ENCODE measurements around the gene PGBD5. TPM values are rescaled to one million over a fixed set of nuclear protein-coding genes. Genes with fewer than 3 reads are reported as not detected.

The PGBD5 gene
- polyA plus RNA-seq, 1 of the 3 experiments (the other 2 are of a cell fraction): 0.15 TPM

DNA sequence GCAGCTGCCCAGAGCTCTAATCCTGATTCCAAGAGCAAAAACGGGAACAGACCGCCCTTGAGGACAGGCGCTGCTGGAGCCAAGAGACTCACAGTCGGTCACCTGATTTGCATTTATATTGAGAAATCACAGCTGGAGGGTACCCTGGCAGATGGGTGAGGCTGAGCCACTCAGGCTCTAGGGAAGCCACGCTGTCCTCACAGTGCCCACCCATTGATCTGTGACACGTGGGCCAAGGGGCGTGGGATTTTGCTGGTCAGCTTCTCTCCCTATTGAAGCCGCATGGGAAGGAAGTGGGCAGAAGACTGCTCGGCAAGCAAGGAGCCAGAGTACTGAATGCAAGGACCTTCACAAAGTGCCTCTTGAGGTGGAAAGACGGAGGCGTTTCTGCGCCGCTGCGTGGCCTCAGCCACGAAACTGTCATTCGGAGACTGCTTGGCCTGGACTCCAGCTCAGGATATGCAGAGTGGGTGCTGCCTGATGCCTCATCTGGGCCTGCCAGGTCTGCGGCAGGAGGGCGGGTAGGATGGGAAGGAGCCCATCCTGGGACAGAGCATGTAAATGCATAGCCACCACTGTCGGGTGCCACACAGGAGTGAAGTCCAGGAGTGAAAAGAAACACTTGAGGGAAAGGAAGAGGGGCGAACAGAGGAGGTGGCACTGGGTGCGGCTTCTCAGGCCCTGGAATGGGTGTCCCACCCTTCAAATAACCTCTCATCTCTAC lies 139.8 kb downstream of the PGBD5 start:
- Histone ChIP-seq H3K9ac (no peak overlapping the region), H2AFZ (ENCODE audit: low read depth) (no peak overlapping the region), H3F3A (replicated peaks; ENCODE audit: insufficient read depth) (no peaks in the 10 kb centered on the region), H4K20me1 (ENCODE audit: insufficient read depth) (no peaks in the 10 kb centered on the region), H3K4me2 (no peak overlapping the region), H3K79me2 (ENCODE audit: insufficient read depth) (no peaks in the 10 kb centered on the region), H3K4me3 (ENCODE audit: low read depth in 2 of 2, low read length in 1 of 2) (no peak overlapping the region), H3K4me1 (ENCODE audit: control insufficient read depth in 1 of 2, insufficient read depth in 2 of 2, low read depth in 1 of 2, low read length in 1 of 2) (peaks cover 0 to 7% of the 10 kb centered on the region in 2 experiments; a peak in 1 of 4 replicates), H3K36me3 (replicated peaks in 1 of 2; ENCODE audit: control insufficient read depth in 1 of 2, insufficient read depth in 2 of 2, low read length in 1 of 2) (peaks cover 0 to under 1% of the 10 kb centered on the region in 2 experiments), H3K27ac (ENCODE audit: low read depth in 2 of 2, low read length in 1 of 2) (no peak overlapping the region), H3K27me3 (ENCODE audit: insufficient read depth) (no peaks in the 10 kb centered on the region), H3K9me3 (no peaks in the 10 kb centered on the region), H3K9me2 (no peaks in the 10 kb centered on the region)
- CTCF ChIA-PET: no interaction called here
- 86% methylated on average over 19 of the region's 21 CpGs for WGBS (ENCODE audit: low lambda C conversion rate)
- TF ChIP-seq FOXJ3 (CRISPR knock-in tag; IDR thresholded peaks at IDR 0.05) (no peak), SMC3 (IDR thresholded peaks at IDR 0.05; ENCODE audit: low read depth, low read length) (no peak), IRF3 (IDR thresholded peaks at IDR 0.05; ENCODE audit: low read depth, low read length) (no peak), EZH2phosphoT487 (IDR thresholded peaks at IDR 0.05; ENCODE audit: borderline replicate concordance, low read depth) (no peak), CHD2 (IDR thresholded peaks at IDR 0.05; ENCODE audit: low read length, partially characterized antibody) (no peak), SIN3A (IDR thresholded peaks at IDR 0.05; ENCODE audit: borderline replicate concordance, low read depth, low read length) (no peak), POLR2AphosphoS5 (IDR thresholded peaks at IDR 0.05; ENCODE audit: low read depth, low read length) (no peak), MXI1 (IDR thresholded peaks at IDR 0.05; ENCODE audit: low read depth, low read length) (no peak), GATA2 (CRISPR knock-in tag; IDR thresholded peaks at IDR 0.05) (no peak), RCOR1 (IDR thresholded peaks at IDR 0.05; ENCODE audit: low read length) (no peak), RXRA (IDR thresholded peaks at IDR 0.05; ENCODE audit: borderline replicate concordance, low read depth) (no peak)
- TF ChIP-seq, protein P1, sequence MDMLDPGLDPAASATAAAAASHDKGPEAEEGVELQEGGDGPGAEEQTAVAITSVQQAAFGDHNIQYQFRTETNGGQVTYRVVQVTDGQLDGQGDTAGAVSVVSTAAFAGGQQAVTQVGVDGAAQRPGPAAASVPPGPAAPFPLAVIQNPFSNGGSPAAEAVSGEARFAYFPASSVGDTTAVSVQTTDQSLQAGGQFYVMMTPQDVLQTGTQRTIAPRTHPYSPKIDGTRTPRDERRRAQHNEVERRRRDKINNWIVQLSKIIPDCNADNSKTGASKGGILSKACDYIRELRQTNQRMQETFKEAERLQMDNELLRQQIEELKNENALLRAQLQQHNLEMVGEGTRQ (IDR thresholded peaks at IDR 0.05; ENCODE audit: borderline replicate concordance, low read depth, low read length): no peak
- TF ChIP-seq, protein P2, sequence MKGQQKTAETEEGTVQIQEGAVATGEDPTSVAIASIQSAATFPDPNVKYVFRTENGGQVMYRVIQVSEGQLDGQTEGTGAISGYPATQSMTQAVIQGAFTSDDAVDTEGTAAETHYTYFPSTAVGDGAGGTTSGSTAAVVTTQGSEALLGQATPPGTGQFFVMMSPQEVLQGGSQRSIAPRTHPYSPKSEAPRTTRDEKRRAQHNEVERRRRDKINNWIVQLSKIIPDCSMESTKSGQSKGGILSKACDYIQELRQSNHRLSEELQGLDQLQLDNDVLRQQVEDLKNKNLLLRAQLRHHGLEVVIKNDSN (IDR thresholded peaks at IDR 0.05; ENCODE audit: borderline replicate concordance, low read depth): no peak
- TF ChIP-seq, protein P3, sequence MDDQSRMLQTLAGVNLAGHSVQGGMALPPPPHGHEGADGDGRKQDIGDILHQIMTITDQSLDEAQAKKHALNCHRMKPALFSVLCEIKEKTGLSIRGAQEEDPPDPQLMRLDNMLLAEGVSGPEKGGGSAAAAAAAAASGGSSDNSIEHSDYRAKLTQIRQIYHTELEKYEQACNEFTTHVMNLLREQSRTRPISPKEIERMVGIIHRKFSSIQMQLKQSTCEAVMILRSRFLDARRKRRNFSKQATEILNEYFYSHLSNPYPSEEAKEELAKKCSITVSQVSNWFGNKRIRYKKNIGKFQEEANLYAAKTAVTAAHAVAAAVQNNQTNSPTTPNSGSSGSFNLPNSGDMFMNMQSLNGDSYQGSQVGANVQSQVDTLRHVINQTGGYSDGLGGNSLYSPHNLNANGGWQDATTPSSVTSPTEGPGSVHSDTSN (IDR thresholded peaks at IDR 0.05): no peak
- no peak for DNase-seq
- POLR2A ChIA-PET: no interaction called here

Data from SK-N-SH (cell line).